Hepatocyte (in vitro differentiated cells): Measurements from ENCODE around the gene SPECC1. TPM values are rescaled to one million over a fixed set of nuclear protein-coding genes. Genes with fewer than 3 reads are reported as not detected.

Experiments
- DNase-seq: peaks from one replicate; pipeline ENCODE4 v3.0.0-alpha.2; 2016; ENCODE audit warnings: low spot score
- H2AFZ ChIP-seq: fragments of 200-600 bp; sonication (generic); 2 replicates; pipeline ENCODE4 v1.6.0; 2016; ENCODE audit warnings: antibody characterized with exemption, mild to moderate bottlenecking
- H3K27ac ChIP-seq: fragments of 200-600 bp; sonication (generic); 2 replicates; pipeline ENCODE4 v1.5.1; 2016; ENCODE audit warnings: mild to moderate bottlenecking
- H3K27me3 ChIP-seq: fragments of 200-600 bp; sonication (generic); 2 replicates; pipeline ENCODE4 v1.6.1; 2016
- H3K36me3 ChIP-seq: fragments of 200-600 bp; sonication (generic); replicated peaks from 2 replicates; pipeline ENCODE4 v1.5.1; 2016; ENCODE audit warnings: low read depth; ENCODE audit not compliant: insufficient read depth
- H3K4me1 ChIP-seq: fragments of 200-600 bp; sonication (generic); 2 replicates; pipeline ENCODE4 v1.5.1; 2016; ENCODE audit warnings: mild to moderate bottlenecking, moderate library complexity; ENCODE audit not compliant: insufficient read depth
- H3K4me2 ChIP-seq: fragments of 200-600 bp; sonication (generic); 2 replicates; pipeline ENCODE4 v1.6.0; 2016
- H3K4me3 ChIP-seq: fragments of 200-600 bp; sonication (generic); 2 replicates; pipeline ENCODE4 v1.5.1; 2016; ENCODE audit warnings: mild to moderate bottlenecking
- H3K79me2 ChIP-seq: fragments of 200-600 bp; sonication (generic); 2 replicates; pipeline ENCODE4 v1.6.0; 2017; ENCODE audit warnings: mild to moderate bottlenecking
- H3K9me2 ChIP-seq: fragments of 200-600 bp; sonication (generic); replicated peaks from 2 replicates; pipeline ENCODE4 v1.6.0; 2017; ENCODE audit warnings: mild to moderate bottlenecking; ENCODE audit not compliant: insufficient read depth
- H3K9me3 ChIP-seq: fragments of 200-600 bp; sonication (generic); 2 replicates; pipeline ENCODE4 v1.5.1; 2016; ENCODE audit warnings: low read depth, mild to moderate bottlenecking
- H4K20me1 ChIP-seq: fragments of 200-600 bp; sonication (generic); 2 replicates; pipeline ENCODE4 v1.6.0; 2016; ENCODE audit warnings: mild to moderate bottlenecking; ENCODE audit not compliant: insufficient read depth, poor library complexity, severe bottlenecking
- EZH2 ChIP-seq: fragments of 200-600 bp; sonication (generic); IDR thresholded peaks from 2 replicates; pipeline ENCODE4 v1.6.1; 2016; ENCODE audit warnings: antibody characterized with exemption, mild to moderate bottlenecking, borderline replicate concordance
- EZH2phosphoT487 ChIP-seq: fragments of 200-600 bp; sonication (generic); IDR thresholded peaks from one replicate; pipeline ENCODE4 v1.6.1; 2018; ENCODE audit warnings: antibody characterized with exemption, mild to moderate bottlenecking, low read depth, moderate library complexity; ENCODE audit not compliant: unreplicated experiment, severe bottlenecking
- WGBS: methylation state at CpG from one replicate; pipeline ENCODE4 v1.1.6; 2016; ENCODE audit warnings: low lambda C conversion rate; ENCODE audit errors: missing lambda C conversion rate; 5-methylcytosine and 5-hydroxymethylcytosine counted together
- polyA plus RNA-seq: library from polyadenylated mRNA; unstranded; fragments of >200 nt; fragmentation: Nextera tagmentation; extraction: Ambion mirVana; gene quantifications from 2 replicates; pipeline ENCODE4 v1.2.1, GENCODE V29; 2016
- total RNA-seq: library from RNA; depleted of rRNA; stranded (reverse); fragments of >200 nt; gene quantifications from 2 replicates; pipeline ENCODE4 v1.2.3, GENCODE V29; 2014
- TF ChIP-seq, protein P1 (sequence below): fragments of 200-600 bp; sonication (generic); IDR thresholded peaks from 2 replicates; pipeline ENCODE4 v1.5.1; 2016; ENCODE audit warnings: antibody characterized with exemption, mild to moderate bottlenecking; ENCODE audit not compliant: poor library complexity

The SPECC1 gene
- total and polyA plus RNA-seq, 2 experiments from 2014 or later: 20.4 to 57.5 TPM

DNA sequence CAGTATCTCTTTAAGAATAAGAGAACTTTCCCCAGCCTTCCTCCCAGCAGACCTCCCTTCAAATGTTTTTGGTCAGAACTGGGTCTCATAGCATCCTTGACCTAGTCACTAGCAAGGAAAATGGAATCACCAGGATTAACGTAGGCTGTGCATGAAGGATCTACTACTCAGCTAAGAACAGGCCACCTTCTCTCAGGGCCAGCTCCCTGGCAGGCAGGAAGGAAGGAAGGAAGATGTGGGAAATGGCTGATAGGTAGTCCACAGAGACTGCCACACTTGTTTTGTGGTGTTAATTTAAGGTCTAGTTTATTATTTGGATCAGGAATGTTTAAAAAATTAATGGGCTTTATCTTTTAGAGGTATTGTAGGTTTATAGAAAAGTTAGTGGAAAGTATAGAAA lies 136.4 kb downstream of the SPECC1 start:
- no peak for DNase-seq
- Histone ChIP-seq H3K27me3 (no peaks in the 10 kb centered on the region), H4K20me1 (no peaks in the 10 kb centered on the region), H3K4me3 (no peak overlapping the region), H3K4me2 (no peak overlapping the region), H3K9me2 (no peaks in the 10 kb centered on the region), H3K4me1 (peaks cover 5% of the 10 kb centered on the region), H3K79me2 (no peaks in the 10 kb centered on the region), H3K27ac (no peak overlapping the region), H3K36me3 (no peaks in the 10 kb centered on the region), H2AFZ (no peak overlapping the region), H3K9me3 (no peaks in the 10 kb centered on the region)
- TF ChIP-seq EZH2phosphoT487 (no peak), EZH2 (no peak)
- TF ChIP-seq, protein P1, sequence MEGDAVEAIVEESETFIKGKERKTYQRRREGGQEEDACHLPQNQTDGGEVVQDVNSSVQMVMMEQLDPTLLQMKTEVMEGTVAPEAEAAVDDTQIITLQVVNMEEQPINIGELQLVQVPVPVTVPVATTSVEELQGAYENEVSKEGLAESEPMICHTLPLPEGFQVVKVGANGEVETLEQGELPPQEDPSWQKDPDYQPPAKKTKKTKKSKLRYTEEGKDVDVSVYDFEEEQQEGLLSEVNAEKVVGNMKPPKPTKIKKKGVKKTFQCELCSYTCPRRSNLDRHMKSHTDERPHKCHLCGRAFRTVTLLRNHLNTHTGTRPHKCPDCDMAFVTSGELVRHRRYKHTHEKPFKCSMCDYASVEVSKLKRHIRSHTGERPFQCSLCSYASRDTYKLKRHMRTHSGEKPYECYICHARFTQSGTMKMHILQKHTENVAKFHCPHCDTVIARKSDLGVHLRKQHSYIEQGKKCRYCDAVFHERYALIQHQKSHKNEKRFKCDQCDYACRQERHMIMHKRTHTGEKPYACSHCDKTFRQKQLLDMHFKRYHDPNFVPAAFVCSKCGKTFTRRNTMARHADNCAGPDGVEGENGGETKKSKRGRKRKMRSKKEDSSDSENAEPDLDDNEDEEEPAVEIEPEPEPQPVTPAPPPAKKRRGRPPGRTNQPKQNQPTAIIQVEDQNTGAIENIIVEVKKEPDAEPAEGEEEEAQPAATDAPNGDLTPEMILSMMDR: no peak
- 87% methylated on average over 1 of the region's 1 CpG for WGBS

DNA sequence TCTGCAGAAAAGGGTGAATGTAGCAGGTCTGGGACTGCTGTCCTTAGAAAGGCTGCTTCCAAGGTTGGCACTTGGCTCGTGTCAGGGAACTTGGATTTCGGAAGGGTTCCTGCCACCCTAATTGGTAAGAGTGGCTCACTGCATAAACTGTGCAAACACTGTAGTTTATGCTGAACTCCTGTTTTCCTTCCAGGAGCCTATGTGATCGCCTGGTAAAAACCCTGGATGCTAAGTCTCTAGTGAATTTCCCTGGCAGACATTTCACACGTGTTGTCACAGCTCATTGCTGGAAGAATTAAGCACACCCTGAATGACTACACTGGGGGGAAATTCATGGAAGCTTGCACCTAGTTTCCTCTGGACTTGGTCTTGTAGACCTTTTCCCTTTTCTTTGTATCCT lies 140.1 kb downstream of the SPECC1 start:
- TF ChIP-seq EZH2phosphoT487 (no peak), EZH2 (no peak)
- TF ChIP-seq, protein P1: no peak
- no peak overlapping the region for H3K27ac ChIP-seq
- H3K4me2 ChIP-seq: no peak overlapping the region
- WGBS: 86% methylated on average over 4 of the region's 4 CpGs
- H3K27me3 ChIP-seq: no peaks in the 10 kb centered on the region
- no peak for DNase-seq
- no peaks in the 10 kb centered on the region for H3K9me3 ChIP-seq
- H3K4me1 ChIP-seq: no peaks in the 10 kb centered on the region
- H3K36me3 ChIP-seq: no peaks in the 10 kb centered on the region
- H3K4me3 ChIP-seq: no peak overlapping the region
- H2AFZ ChIP-seq: no peak overlapping the region
- H3K79me2 ChIP-seq: no peaks in the 10 kb centered on the region
- H3K9me2 ChIP-seq: no peaks in the 10 kb centered on the region
- no peaks in the 10 kb centered on the region for H4K20me1 ChIP-seq

DNA sequence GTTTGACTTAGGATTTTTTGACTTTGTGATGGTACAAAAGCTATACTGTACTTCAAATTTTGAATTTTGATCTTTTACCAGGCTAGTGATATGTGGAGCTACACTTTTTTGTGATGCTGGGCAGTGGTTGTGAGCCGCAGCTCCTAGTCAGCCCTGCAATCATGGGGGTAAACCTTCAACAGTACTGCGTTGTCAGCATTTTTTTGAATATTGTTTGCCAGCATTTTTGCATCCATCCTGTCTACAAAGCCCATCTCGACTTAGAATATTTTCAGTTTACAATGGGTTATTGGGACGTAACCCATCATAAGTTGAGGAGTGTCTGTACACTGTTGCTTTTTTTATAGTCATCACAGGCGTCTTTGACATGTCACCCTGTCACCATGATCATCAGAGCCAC lies 142.0 kb downstream of the SPECC1 start:
- no peak for DNase-seq
- H3K27ac ChIP-seq: no peak overlapping the region
- no peaks in the 10 kb centered on the region for H3K27me3 ChIP-seq
- WGBS: 87% methylated on average over 5 of the region's 5 CpGs
- H3K9me2 ChIP-seq: no peaks in the 10 kb centered on the region
- no peaks in the 10 kb centered on the region for H4K20me1 ChIP-seq
- H2AFZ ChIP-seq: no peak overlapping the region
- no peaks in the 10 kb centered on the region for H3K9me3 ChIP-seq
- no peaks in the 10 kb centered on the region for H3K36me3 ChIP-seq
- H3K4me3 ChIP-seq: no peak overlapping the region
- TF ChIP-seq EZH2 (no peak), EZH2phosphoT487 (no peak)
- TF ChIP-seq, protein P1: no peak
- no peaks in the 10 kb centered on the region for H3K4me1 ChIP-seq
- H3K79me2 ChIP-seq: no peaks in the 10 kb centered on the region
- H3K4me2 ChIP-seq: no peak overlapping the region

DNA sequence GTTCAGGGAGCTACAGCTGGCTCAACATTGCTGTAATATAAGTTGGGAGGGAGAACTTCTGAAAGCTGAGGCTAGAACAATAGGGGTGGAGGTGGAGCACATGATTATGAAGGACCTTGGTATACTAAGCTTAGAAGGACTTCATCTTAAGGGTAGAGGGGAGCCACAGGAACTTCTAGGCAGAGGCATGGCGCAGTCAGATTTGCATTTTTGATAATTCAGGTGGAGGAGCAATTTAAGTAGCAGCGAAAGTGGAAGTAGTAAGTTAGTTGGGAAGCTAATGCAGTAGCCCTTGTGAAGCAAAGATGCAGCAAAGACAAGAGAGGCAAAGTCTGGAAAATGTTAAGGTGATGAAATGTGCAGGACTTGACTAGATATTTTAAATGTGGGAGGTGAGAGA lies 144.1 kb downstream of the SPECC1 start:
- no peaks in the 10 kb centered on the region for H3K9me2 ChIP-seq
- peaks cover 15% of the 10 kb centered on the region for H3K79me2 ChIP-seq
- DNase-seq: no peak
- no peaks in the 10 kb centered on the region for H4K20me1 ChIP-seq
- no peak for TF ChIP-seq EZH2
- no peak for TF ChIP-seq EZH2phosphoT487
- TF ChIP-seq, protein P1: no peak
- no peaks in the 10 kb centered on the region for H3K27me3 ChIP-seq
- H3K27ac ChIP-seq: no peak overlapping the region
- H3K4me2 ChIP-seq: no peak overlapping the region
- H3K4me1 ChIP-seq: peaks cover 4% of the 10 kb centered on the region
- WGBS: 93% methylated on average over 2 of the region's 2 CpGs
- H2AFZ ChIP-seq: no peak overlapping the region
- no peaks in the 10 kb centered on the region for H3K36me3 ChIP-seq
- no peak overlapping the region for H3K4me3 ChIP-seq
- H3K9me3 ChIP-seq: no peaks in the 10 kb centered on the region
